Astrocyte (in vitro differentiated cells and primary cell): ENCODE measurements around the gene CMYA5.

Experiments
- EZH2 ChIP-seq: IDR thresholded peaks from 2 replicates; pipeline ENCODE4 v1.6.1; 2012; ENCODE audit warnings: mild to moderate bottlenecking, low read length, inconsistent platforms; ENCODE audit not compliant: insufficient read depth
- TF ChIP-seq, protein P1 (sequence below): IDR thresholded peaks from 2 replicates; pipeline ENCODE4 v1.5.1; 2011; ENCODE audit warnings: low read depth, mild to moderate bottlenecking, inconsistent platforms, low read length, moderate library complexity; ENCODE audit not compliant: insufficient read depth

DNA sequence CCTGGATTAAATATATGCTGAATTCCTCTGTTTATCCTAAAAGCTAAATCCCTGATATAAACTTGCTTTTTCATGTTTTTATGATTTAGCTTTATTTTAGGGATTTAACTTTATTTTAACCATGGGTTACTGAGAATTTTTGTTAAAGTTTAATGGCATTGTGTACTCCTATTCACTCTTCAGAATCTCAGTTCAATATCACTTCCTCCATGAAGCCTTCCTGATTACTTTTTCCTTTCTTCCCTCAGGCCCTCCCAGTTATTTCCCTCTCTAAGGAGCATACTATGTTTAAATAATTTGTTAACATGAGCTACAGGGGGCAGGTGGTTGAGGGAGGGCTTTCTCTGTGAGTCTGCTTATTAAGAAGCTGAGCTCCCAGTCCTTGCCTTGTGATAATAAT lies 151.5 kb downstream of the CMYA5 start:
- TF ChIP-seq, protein P1, sequence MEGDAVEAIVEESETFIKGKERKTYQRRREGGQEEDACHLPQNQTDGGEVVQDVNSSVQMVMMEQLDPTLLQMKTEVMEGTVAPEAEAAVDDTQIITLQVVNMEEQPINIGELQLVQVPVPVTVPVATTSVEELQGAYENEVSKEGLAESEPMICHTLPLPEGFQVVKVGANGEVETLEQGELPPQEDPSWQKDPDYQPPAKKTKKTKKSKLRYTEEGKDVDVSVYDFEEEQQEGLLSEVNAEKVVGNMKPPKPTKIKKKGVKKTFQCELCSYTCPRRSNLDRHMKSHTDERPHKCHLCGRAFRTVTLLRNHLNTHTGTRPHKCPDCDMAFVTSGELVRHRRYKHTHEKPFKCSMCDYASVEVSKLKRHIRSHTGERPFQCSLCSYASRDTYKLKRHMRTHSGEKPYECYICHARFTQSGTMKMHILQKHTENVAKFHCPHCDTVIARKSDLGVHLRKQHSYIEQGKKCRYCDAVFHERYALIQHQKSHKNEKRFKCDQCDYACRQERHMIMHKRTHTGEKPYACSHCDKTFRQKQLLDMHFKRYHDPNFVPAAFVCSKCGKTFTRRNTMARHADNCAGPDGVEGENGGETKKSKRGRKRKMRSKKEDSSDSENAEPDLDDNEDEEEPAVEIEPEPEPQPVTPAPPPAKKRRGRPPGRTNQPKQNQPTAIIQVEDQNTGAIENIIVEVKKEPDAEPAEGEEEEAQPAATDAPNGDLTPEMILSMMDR: no peak
- no peak for TF ChIP-seq EZH2
